Measurements from ENCODE around the gene GDAP1L1.

GRCh38 chr20:44291754-44292153 is 44.6 kb downstream of the GDAP1L1 start:
- TF ChIP-seq EZH2 (IDR thresholded peaks at IDR 0.05) (no peak), POLR2AphosphoS5 (IDR thresholded peaks at IDR 0.05; ENCODE audit: borderline replicate concordance, low read depth, low read length) (no peak), FOXP2 (optimal IDR thresholded peaks at IDR 0.05; ENCODE audit: control extremely low read depth, extremely low read length, insufficient read depth) (no peak)

Measured in SK-N-MC (cell line).